OCI-LY7 (cell line): Measurements from ENCODE around the gene MYBPC2.

ENCODE experiments used
- CTCF ChIP-seq: fragments of 200-600 bp; sonication (generic); conservative IDR thresholded peaks from 2 replicates; pipeline ENCODE4 v1.5.1; 2014; ENCODE audit warnings: mild to moderate bottlenecking, antibody characterized with exemption, low read length, moderate library complexity, mixed read lengths
- EZH2phosphoT487 ChIP-seq: fragments of 200-600 bp; sonication (generic); IDR thresholded peaks from 2 replicates; pipeline ENCODE4 v1.6.1; 2018; ENCODE audit warnings: low read depth, borderline replicate concordance, mild to moderate bottlenecking, mixed run types, antibody characterized with exemption, low read length, moderate library complexity, mixed read lengths

- no peak for TF ChIP-seq CTCF
- no peak for TF ChIP-seq EZH2phosphoT487
Measured at GRCh38 chr19:50513746-50514345, 81.2 kb downstream of the MYBPC2 start, which contains the start of gene ASPDH.
